Fibroblast of lung (primary cell): ENCODE results near the gene MCTP1. TPM values are rescaled to one million over a fixed set of nuclear protein-coding genes. Genes with fewer than 3 reads are reported as not detected.

Experiments
- DNase-seq, 2 donors: peaks; one replicate each; pipeline versions ENCODE4 v3.0.0 to v3.0.0-alpha.2; 2010; ENCODE audit warnings: low read depth in 2 of 2
- H2AFZ ChIP-seq: 2 replicates; pipeline ENCODE4 v1.5.1; 2012; ENCODE audit warnings: low read length, control low read depth, inconsistent platforms
- H3K27ac ChIP-seq: 2 replicates; pipeline ENCODE4 v1.5.1; 2011; ENCODE audit warnings: low read length, control low read depth; ENCODE audit not compliant: insufficient read depth
- H3K27me3 ChIP-seq: 2 replicates; pipeline ENCODE4 v1.5.1; 2011; ENCODE audit warnings: mild to moderate bottlenecking, low read length; ENCODE audit not compliant: control insufficient read depth, insufficient read depth
- H3K36me3 ChIP-seq: 2 replicates; pipeline ENCODE4 v1.5.1; 2011; ENCODE audit warnings: low read length; ENCODE audit not compliant: control insufficient read depth, insufficient read depth
- H3K4me1 ChIP-seq: 2 replicates; pipeline ENCODE4 v1.5.1; 2011; ENCODE audit warnings: low read length; ENCODE audit not compliant: control insufficient read depth, insufficient read depth; ENCODE audit errors: extremely low read depth
- H3K4me2 ChIP-seq: 2 replicates; pipeline ENCODE4 v1.5.1; 2011; ENCODE audit warnings: low read length, control low read depth; ENCODE audit not compliant: insufficient read depth; ENCODE audit errors: extremely low read depth
- H3K4me3 ChIP-seq, 4 experiments: fragments of 200-600 bp in 1 of 4; sonication (generic) in 1 of 4; replicated peaks in 1 of 4; 2 replicates each; pipeline ENCODE4 v1.5.1; 2011 to 2016; ENCODE audit warnings: low read length in 4 of 4, low read depth in 3 of 4, mild to moderate bottlenecking in 3 of 4, control low read depth in 2 of 4, inconsistent platforms in 1 of 4, mixed read lengths in 1 of 4; ENCODE audit not compliant: insufficient read depth in 1 of 4; ENCODE audit errors: control extremely low read depth in 1 of 4
- H3K79me2 ChIP-seq: 2 replicates; pipeline ENCODE4 v1.5.1; 2012; ENCODE audit warnings: mild to moderate bottlenecking, low read length, inconsistent platforms; ENCODE audit not compliant: control insufficient read depth, insufficient read depth
- H3K9ac ChIP-seq: 2 replicates; pipeline ENCODE4 v1.5.1; 2011; ENCODE audit warnings: mild to moderate bottlenecking, low read length, control low read depth; ENCODE audit not compliant: insufficient read depth
- H3K9me3 ChIP-seq: 2 replicates; pipeline ENCODE4 v1.5.1; 2012; ENCODE audit warnings: low read depth, low read length; ENCODE audit not compliant: control insufficient read depth, insufficient read depth
- H4K20me1 ChIP-seq: 2 replicates; pipeline ENCODE4 v1.5.1; 2011; ENCODE audit warnings: low read length; ENCODE audit not compliant: control insufficient read depth, insufficient read depth; ENCODE audit errors: extremely low read depth
- EZH2 ChIP-seq: IDR thresholded peaks from 2 replicates; pipeline ENCODE4 v1.5.1; 2012; ENCODE audit warnings: low read length, control low read depth, mild to moderate bottlenecking; ENCODE audit errors: missing control alignments
- polyA plus RNA-seq, 2 donors: library from polyadenylated mRNA; depleted of rRNA in 1 of 2; stranded (reverse) in 1 of 2; unstranded in 1 of 2; fragments of >200 nt; gene quantifications; 2 replicates each; pipeline ENCODE4 v1.2.1, GENCODE V29; 2011 to 2012; ENCODE audit warnings: missing spikeins in 1 of 2
- total RNA-seq: library from RNA; depleted of rRNA; stranded (reverse); fragments of >200 nt; gene quantifications from 2 replicates; pipeline ENCODE4 v1.2.1, GENCODE V29; 2014
- TF ChIP-seq, protein P1 (sequence below), 2 donors: IDR thresholded peaks in 1 of 2; conservative IDR thresholded peaks in 1 of 2; 1 replicate in 1 of 2; 2 replicates in 1 of 2; pipeline ENCODE4 v1.5.1; 2011 to 2012; ENCODE audit warnings: low read length in 2 of 2, control low read depth in 1 of 2, inconsistent platforms in 1 of 2, low read depth in 1 of 2, mild to moderate bottlenecking in 1 of 2

Gene MCTP1
- total and polyA plus RNA-seq, 2 donors (not counting 1 experiment from before 2014, with no cell fraction given), result 0.78 to 7.9 TPM

- no peak for DNase-seq
- H3K36me3 ChIP-seq, result no peaks in the 10 kb centered on the region
- H3K79me2 ChIP-seq, result no peaks in the 10 kb centered on the region
- no peak for TF ChIP-seq EZH2
- TF ChIP-seq, protein P1, sequence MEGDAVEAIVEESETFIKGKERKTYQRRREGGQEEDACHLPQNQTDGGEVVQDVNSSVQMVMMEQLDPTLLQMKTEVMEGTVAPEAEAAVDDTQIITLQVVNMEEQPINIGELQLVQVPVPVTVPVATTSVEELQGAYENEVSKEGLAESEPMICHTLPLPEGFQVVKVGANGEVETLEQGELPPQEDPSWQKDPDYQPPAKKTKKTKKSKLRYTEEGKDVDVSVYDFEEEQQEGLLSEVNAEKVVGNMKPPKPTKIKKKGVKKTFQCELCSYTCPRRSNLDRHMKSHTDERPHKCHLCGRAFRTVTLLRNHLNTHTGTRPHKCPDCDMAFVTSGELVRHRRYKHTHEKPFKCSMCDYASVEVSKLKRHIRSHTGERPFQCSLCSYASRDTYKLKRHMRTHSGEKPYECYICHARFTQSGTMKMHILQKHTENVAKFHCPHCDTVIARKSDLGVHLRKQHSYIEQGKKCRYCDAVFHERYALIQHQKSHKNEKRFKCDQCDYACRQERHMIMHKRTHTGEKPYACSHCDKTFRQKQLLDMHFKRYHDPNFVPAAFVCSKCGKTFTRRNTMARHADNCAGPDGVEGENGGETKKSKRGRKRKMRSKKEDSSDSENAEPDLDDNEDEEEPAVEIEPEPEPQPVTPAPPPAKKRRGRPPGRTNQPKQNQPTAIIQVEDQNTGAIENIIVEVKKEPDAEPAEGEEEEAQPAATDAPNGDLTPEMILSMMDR (conservative IDR thresholded peaks at IDR 0.05 in 1 of 2, IDR thresholded peaks at IDR 0.05 in 1 of 2; ENCODE audit: low read depth in 1 of 2, low read length in 2 of 2), result no peak
- no peaks in the 10 kb centered on the region for H4K20me1 ChIP-seq
- no peak overlapping the region for H3K27ac ChIP-seq
- H3K4me1 ChIP-seq, result no peaks in the 10 kb centered on the region
- H3K4me3 ChIP-seq, result no peak overlapping the region
- H2AFZ ChIP-seq, result no peak overlapping the region
- no peak overlapping the region for H3K9ac ChIP-seq
- no peak overlapping the region for H3K4me2 ChIP-seq
- H3K9me3 ChIP-seq, result no peaks in the 10 kb centered on the region
- H3K27me3 ChIP-seq, result no peaks in the 10 kb centered on the region
Observed at GRCh38 chr5:95194856-95195255, 90.0 kb downstream of the MCTP1 start.

DNA sequence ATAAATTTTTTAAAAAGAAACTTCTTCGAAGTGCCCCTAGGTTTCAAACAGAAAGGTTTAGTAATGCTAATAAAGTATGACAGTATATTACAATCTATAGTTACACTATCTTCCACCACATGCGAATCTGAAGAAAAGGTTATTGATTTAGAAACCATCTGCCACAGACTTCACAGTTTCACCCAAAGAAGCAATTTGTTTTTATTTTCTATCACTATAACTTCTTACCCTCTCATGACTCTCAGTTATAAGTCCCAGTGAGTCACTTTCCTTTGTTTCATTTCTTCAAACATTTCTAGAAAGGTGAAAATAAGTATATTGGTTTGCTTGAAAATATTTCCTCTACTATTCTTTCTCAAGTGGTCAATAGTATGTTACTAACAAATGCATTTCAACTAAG lies 93.6 kb downstream of the MCTP1 start:
- H3K4me1 ChIP-seq, result no peaks in the 10 kb centered on the region
- H3K9ac ChIP-seq, result no peak overlapping the region
- H2AFZ ChIP-seq, result no peak overlapping the region
- TF ChIP-seq, protein P1 (conservative IDR thresholded peaks at IDR 0.05 in 1 of 2, IDR thresholded peaks at IDR 0.05 in 1 of 2; ENCODE audit: low read depth in 1 of 2, low read length in 2 of 2), result no peak
- TF ChIP-seq EZH2, result no peak
- H3K27ac ChIP-seq, result no peak overlapping the region
- no peak overlapping the region for H3K4me3 ChIP-seq
- H3K27me3 ChIP-seq, result no peaks in the 10 kb centered on the region
- H3K9me3 ChIP-seq, result no peaks in the 10 kb centered on the region
- no peaks in the 10 kb centered on the region for H3K79me2 ChIP-seq
- no peak for DNase-seq
- H3K4me2 ChIP-seq, result no peak overlapping the region
- H3K36me3 ChIP-seq, result no peaks in the 10 kb centered on the region
- H4K20me1 ChIP-seq, result no peaks in the 10 kb centered on the region

- Histone ChIP-seq H3K4me2 (no peak overlapping the region), H3K9ac (no peak overlapping the region), H2AFZ (no peak overlapping the region), H3K27ac (no peak overlapping the region), H3K36me3 (no peaks in the 10 kb centered on the region), H3K27me3 (no peaks in the 10 kb centered on the region), H3K4me1 (no peaks in the 10 kb centered on the region), H4K20me1 (no peaks in the 10 kb centered on the region), H3K9me3 (no peaks in the 10 kb centered on the region), H3K79me2 (no peaks in the 10 kb centered on the region), H3K4me3 (no peak overlapping the region)
- TF ChIP-seq, protein P1 (conservative IDR thresholded peaks at IDR 0.05 in 1 of 2, IDR thresholded peaks at IDR 0.05 in 1 of 2; ENCODE audit: low read depth in 1 of 2, low read length in 2 of 2), result no peak
- TF ChIP-seq EZH2, result no peak
- DNase-seq, result no peak
Observed at GRCh38 chr5:95184924-95185323, 100.0 kb downstream of the MCTP1 start.
